HG03108 (cell line): Measurements from ENCODE around the gene SPTY2D1.
A peak's percentile ranks its signal among the peaks of the same experiment; 100 is the strongest.
"Not testable (repeated sequence)": the region's sequence is repeated elsewhere in the genome, so short reads cannot be mapped to it uniquely, and the experiment has no call there.

Experiments
- ATAC-seq: cut with Tn5 transposase; IDR thresholded peaks from one replicate; pipeline ENCODE4 v1.9.1; 2021; ENCODE audit warnings: moderate library complexity; ENCODE audit not compliant: unreplicated experiment

The SPTY2D1 gene, protein sequence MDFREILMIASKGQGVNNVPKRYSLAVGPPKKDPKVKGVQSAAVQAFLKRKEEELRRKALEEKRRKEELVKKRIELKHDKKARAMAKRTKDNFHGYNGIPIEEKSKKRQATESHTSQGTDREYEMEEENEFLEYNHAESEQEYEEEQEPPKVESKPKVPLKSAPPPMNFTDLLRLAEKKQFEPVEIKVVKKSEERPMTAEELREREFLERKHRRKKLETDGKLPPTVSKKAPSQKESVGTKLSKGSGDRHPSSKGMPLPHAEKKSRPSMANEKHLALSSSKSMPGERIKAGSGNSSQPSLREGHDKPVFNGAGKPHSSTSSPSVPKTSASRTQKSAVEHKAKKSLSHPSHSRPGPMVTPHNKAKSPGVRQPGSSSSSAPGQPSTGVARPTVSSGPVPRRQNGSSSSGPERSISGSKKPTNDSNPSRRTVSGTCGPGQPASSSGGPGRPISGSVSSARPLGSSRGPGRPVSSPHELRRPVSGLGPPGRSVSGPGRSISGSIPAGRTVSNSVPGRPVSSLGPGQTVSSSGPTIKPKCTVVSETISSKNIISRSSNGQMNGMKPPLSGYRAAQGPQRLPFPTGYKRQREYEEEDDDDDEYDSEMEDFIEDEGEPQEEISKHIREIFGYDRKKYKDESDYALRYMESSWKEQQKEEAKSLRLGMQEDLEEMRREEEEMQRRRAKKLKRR

DNA sequence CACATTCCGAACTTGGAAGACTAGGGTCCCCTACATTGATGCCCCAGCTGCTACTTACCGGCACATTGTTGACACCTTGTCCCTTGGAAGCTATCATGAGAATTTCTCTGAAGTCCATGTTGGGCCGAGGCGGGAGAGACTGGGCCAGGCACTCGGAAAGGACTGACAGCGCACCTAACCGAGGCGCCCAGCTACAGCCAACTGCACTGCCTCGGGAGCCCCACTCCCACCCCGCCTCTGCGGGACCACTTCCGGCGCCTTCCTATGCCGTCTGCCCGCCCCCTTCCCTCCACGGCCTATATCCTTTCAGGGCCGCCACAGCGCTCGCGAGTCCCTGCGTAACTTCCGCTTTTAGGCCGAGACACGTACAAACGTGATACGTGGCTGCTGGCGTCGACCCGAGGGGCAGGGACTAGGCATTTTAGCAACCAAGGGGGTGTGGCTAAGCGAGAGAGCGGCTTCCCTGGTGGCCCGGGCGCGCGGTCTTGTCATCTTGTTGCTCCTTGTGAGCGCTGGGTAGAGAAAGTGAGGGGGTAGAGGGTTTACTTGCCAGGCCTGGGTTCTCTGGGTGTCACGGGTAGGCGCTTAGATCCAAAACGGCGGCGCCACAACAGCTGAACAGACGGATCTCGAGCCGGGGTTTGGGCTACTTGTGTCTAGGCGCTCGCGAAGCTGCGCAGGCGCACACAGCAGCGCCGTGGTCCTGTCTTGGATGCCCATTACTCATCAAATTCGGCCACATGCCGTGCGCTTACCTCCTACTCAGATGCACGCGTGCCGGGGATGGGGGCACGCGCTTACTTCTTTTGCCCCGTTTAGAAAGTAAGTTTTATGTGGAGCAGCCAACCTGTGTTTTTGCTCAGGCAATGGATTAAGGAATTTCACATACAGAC is at the start of gene SPTY2D1:
SPTY2D1 (minus strand) TSS at position 203 of the 893 bp plus-strand sequence; CDS start at position 118, 85 bp downstream.
- ATAC-seq = peak; percentile 92

DNA sequence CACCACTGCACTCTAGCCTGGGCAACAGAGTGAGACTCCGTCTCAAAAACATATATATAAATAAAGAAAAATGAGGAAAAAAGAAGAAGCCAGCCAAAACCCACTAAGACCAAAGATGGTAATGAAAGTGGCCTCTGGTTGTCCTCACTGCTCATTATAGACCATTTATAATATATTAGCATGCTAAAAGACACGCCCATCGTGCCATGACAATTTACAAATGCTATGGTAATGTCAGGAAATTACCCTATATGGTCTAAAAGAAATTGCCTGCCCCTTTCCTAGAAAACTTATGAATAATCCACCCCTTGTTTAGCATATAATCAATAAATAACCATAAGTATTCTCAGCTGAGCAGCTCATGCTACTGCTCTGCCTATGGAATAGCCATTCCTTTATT is 48.3 kb upstream of the SPTY2D1 start:
- no peak for ATAC-seq

DNA sequence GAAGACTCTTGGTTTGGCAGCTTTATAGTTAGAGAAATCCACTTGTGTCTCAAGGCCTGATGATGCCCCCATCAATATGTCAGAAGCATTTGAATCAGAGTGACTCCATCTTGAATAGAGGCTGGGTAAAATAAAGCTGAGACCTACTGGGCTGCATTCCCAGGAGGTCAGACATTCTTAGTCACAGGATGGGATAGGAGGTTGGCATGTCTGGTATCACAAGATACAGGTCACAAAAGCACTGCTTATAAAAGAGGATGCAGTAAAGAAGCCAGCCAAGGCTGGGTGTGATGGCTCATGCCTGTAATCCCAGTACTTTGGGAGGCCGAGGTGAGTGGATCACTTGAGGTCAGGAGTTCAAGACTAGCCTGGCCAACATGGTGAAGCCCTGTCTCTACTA is 47.8 kb upstream of the SPTY2D1 start:
- not testable (repeated sequence) for ATAC-seq

DNA sequence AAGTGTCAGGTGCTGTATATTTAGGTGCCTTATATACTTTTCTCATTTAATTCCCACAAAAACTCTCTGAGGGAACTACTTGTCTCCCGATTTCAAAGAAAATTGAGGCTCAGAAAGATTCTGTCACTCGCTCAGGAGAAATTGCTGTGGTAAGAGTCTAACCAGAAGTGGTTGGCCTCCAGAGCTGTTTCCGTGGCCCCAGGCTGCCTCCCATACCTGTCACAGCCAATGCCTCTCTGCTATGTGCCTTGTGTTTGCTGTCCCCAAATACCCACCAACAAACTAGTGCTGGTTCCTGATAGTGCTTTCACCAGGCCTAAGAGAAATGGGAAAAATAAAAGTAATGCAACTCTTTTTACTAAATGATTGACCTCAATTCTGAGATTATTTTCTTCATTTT is 43.4 kb upstream of the SPTY2D1 start:
- ATAC-seq = no peak

DNA sequence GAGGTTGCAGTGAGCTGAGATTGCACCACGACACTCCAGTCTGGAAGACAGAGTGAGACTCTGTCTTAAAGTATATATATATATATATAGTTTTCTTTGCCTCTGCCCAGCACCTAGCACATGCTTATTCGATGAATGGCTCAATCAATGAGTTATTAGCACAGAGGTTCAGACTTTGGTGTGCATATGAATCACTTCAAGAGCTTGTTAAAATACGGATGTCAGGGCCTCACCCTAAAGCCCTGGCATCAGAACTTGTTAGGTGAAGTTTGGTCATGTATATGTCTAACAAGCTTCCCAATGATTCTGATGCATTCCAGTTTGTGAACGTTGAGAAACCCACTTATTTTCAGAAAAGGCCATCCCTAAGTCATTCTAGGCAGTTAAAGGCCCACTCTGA is 42.7 kb upstream of the SPTY2D1 start:
- no peak for ATAC-seq

DNA sequence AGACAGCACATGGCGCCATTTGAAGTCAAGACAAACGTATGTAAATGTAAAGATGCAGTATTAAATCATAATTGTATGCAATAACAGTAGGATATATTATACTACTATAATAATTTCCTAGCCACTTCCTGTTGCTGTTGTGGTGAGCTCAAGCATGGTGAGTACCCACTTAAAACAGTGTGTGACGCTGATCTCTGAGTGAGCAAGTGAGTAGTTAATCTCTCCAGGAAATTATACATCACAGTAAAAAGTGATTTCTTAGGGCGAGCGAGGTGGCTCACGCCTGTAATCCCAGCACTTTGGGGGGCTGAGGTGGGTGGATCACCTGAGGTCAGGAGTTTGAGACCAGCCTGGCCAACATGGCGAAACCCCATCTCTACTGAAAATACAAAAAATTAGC is 38.1 kb upstream of the SPTY2D1 start:
- not testable (repeated sequence) for ATAC-seq

DNA sequence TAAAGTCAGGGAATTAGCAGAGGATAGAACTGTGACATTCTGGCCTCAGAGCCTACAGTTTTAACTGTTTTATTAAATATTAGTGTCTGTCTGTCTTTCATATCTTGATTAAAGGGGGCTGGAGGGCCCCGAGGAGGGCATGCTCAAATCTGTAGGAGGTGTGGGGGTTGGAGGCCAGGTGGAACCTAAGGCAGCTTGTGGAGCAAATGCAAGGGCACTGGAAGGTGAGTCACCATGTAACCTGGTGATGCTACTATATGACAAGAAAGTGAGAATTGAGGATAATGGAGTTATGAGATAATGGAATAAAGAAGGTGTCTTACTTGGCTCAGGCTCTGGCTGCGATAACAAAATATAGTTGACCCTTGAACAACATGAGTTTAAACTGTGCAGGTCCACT is 37.1 kb upstream of the SPTY2D1 start:
- ATAC-seq = no peak

DNA sequence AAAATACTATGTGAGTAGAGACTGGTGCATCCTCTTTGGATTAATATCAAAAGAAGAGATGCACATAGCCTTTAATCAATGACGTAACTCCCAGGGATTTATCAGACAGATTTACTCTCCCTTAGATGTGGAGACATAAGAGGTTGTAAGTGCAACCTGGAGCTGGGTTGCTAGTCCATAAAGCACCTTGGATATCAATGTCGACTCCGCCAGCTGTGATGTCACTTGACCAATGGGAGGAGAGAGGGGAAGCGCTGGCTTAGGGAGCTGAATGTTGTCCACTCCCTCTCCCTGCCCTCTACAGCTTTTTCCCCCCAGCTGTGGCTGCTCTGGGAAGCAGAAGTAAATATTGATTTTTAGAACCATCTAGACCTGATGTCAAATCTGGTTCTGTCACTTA is 35.6 kb upstream of the SPTY2D1 start:
- ATAC-seq = no peak

DNA sequence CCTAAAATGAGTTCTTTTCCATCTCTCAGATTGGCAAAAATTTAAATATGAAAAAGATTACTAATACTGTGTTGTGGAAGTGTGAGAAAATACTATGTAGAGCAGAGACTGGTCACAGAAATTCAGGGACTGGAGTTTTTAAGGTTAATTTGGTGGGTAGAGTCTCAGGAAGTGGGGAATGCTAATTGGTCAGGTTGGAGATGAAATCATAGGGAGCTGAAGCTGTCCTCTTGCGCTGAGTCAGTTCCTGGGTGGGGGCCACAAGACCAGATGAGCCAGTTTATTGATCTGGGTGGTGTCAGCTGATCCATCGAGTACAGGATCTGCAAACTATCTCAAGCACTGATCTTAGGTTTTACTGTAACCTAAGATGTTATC is 35.1 kb upstream of the SPTY2D1 start:
- no peak for ATAC-seq

DNA sequence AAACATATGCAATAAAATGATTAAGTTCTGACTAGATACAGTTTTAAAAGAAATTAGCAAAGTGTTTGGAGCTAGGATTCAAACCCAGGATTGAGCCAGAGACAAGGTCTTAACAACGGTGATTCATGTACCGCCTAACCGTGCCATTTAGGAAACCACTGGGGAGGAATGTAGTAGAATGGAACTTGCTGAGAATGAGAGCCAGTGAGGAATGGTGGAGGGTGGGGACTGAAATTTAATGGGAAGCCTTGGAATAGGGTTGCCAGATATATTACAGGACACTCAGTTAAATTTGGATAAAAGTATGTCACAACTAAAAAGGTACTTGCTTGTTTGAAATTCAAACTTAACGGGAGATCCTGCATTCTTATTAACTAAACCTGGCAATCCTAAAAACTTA is 34.0 kb upstream of the SPTY2D1 start:
- ATAC-seq = no peak

DNA sequence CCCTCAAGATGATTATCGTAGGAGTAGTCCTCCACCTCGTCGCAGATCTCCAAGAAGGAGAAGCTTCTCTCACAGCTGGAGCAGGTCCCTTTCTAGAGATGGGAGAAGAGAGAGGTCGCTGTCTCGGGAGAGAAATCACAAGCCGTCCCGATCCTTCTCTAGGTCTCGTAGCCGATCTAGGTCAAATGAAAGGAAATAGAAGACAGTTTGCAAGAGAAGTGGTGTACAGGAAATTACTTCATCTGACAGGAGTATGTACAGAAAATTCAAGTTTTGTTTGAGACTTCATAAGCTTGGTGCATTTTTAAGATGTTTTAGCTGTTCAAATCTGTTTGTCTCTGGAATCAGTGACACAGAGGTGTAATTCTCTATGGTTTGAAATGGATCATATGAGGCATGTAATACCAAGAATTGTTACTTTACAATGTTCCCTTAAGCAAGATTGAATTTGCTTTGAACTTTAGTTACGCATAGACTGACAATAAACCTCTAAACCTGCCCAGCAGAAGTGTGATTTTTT is 31.3 kb upstream of the SPTY2D1 start:
- ATAC-seq = not testable (repeated sequence)

DNA sequence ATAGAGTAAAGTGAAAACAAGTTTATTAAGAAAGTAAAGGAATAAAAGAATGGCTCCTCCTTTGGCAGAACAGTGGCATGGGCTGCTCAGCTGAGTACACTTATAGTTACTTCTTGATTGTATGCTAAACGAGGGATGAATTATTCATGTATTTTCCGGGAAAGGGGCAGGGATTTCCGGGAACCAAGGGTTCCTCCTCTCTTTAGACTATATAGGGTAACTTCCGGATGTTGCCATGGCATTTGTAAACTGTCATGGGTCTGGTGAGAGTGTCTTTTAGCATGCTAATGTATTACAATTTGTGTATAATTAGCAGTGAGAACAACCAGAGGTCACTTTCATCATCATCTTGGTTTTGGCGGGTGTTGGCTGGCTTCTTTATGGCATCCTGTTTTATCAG is 23.5 kb upstream of the SPTY2D1 start:
- ATAC-seq = no peak

DNA sequence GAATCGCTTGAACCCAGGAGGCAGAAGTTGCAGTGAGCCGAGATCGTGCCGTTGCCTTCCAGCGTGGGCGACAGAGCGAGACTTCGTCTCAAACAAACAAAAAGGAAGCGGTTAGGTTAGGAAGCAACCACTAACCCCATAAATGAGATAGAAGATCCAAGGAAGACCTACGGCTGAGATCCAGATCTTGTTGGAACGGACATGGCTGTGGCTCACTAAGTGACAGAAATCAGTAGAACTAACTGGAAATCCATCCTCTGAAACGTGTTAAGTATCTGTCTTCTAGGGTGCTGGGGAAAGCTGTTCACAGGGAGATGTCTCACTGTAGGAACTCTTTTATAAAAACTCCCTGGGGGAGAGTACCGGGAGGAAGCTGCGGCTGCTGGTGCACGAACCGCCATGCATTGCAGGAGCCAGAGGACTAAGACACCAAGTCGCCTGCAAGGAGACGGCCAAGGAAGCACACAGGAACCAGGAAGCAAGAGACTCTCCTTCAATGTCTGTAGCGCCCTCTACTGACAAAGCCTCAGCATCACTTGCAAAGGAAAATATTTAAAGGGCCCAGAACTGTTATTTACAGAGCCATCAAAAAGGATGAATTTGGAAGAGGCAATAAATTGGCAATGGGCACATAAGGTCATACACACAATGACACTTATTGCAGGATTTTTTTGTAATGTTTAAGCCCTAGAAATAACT is 16.9 kb upstream of the SPTY2D1 start:
- no peak for ATAC-seq

DNA sequence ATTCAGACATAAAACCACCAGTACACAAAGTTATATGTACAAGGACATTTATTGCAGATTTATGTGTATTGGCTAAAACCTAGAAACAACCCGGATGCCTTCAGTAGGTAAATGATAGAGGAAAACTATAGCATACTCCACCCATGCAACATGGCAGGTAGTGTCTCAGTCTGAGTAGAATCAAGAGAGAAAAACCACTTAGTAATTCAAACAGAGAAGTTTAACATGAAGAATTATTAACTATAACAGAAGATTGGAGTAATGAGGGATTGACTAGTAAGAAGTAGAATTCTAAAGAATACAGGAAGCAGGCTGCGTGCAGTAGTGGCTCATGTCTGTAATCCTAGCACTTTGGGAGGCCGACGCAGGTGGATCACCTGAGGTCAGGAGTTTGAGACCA is 16.2 kb upstream of the SPTY2D1 start:
- ATAC-seq = no peak

DNA sequence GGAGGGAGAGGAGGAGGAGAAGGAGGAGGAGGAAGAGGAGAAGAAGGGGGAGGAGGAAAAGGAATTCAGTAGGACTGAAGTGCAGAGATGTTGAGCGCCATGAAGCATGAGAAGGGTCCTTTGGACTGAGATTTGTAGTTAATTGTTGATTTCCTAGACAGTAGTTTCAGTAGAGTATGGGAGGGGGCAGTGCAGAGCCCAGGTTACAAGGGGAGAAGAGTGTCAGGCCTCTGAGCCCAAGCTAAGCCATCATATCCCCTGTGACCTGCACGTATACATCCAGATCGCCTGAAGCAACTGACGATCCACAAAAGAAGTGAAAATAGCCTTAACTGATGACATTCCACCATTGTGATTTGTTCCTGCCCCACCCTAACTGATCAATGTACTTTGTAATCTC is 8.9 kb upstream of the SPTY2D1 start:
- ATAC-seq = not testable (repeated sequence)

DNA sequence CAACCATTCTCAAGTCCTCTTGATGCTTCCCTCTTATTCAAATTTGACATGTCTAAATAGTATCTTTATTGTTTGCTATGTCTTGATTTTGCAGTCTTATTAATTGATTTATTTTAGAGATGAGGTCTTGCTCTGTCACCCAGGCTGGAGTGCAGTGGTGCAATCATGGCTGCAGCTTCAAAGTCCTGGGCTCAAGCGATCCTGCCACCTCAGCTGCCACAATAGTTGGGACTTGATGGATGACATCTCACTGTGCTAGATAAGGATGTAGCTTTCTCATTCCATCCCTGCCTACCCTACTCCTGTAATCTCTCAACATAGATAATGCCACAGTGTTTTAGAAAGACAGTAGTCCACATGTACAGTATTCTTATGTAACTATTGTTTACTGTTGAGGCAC is 7.5 kb upstream of the SPTY2D1 start:
- ATAC-seq = no peak

DNA sequence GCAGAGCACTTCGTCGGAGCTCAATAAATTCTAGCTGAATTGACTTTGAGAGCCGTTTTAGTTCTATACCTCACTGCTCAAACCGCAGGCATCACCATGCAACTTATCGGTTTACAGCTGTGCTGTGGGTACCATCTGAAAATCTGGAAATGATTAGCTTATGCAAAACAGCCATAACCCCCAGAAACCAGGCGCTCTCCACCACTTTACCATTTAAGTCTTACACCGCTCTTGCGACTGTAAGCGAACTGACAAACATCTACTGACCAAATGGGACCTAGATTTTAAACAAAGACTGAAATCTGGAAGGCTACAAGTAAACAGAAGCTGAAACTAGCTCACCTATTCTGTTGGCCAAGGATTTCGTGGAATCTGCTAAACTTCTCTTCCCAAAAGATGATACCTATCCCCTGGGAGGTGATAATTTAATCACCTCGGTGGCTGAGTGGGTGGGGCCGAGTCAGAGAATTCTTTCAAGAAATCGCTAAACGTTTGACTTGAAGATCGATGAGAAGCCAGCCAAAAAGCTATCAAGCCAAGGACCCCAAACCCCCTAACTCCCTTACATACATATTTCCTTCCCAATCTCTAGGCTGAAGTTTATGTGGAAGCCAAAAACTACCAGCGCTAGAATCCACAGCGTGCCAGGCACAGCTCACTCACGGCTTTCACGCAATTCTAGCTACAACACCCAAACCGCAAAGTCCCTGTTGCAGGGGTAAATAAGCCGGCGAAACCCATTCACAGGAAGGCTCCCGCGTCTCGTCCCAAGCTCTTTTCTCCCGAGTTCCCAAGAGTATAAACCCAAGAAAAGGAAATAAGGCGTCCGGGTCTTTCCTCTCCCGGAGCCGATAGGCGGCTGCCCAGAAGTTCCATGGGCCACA is 644 bp downstream of the SPTY2D1 start:
- peak; percentile 57 for ATAC-seq

DNA sequence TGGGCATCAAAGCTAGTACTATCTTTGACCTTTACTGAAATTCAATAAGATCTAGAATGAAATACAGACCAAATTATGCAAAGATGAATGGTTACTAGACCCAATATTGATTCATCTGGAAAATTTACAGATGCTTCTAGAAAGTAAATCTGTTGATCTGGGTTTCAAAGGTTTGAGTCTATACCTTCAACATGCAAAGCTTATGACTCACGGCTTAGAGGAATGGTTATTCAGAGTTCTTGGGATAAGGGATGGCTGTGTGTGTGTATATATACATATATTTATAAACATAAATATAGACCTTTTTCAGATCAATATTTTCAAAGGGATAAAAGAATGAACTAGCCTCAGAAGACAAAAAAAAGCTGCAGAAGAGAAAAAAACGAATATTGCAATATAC is 1.3 kb downstream of the SPTY2D1 start:
- ATAC-seq = no peak

DNA sequence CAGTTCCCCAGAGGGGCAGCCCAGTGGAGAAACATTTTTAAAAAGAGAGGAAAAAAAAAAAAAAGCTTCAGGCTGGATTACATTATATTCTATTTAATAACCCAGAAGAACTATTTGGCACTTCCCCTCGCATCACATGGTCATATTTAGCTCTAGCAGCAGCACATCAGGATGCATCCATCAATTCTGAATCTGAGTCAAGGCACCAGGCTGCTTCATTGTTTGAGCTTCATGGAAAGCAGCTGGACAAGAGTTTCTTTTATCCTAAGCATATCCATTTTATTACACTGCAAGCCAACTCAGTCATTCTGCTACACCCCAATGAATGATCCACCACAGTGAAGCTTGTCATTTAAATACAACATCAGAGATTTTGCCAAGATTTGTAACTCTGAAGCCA is 10.0 kb downstream of the SPTY2D1 start:
- no peak for ATAC-seq

DNA sequence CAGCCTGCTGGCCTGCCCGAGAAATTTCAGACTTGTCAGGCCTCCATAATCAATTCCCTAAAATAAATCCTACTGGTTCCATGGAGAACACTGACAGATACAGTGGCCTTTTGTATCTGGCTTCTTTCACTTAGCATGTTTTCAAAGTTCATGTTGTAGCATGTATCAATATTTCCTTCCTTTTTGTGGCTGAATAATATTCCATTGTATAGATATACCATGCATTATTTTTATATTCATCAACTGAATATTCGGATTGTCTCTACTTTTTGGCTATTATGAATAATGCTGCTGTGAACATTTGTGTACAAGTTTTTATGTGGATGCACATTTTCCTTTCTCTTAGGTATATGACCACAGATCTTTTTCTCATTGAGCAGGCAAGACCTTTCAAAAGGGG is 10.4 kb downstream of the SPTY2D1 start:
- ATAC-seq = no peak
